IMR-90 (cell line): ENCODE data around the gene LRRC10. TPM values are rescaled to one million over a fixed set of nuclear protein-coding genes. Genes with fewer than 3 reads are reported as not detected.
A peak's percentile ranks its signal among the peaks of the same experiment; 100 is the strongest.

Experiments used
- ATAC-seq: fragments of 200-7000 bp; cut with Tn5 transposase; 2 replicates; pipeline ENCODE4 v1.9.1; 2020; ENCODE audit warnings: low read depth, mild to moderate bottlenecking, moderate library complexity
- BruUV-seq: library from RNA; stranded (reverse); fragments of 400-500 nt; replicated peaks from 2 replicates; lab custom pipeline; 2021; lab: Mats Ljungman, UMichigan
- CTCF ChIA-PET: fragments of 300-600 bp; formaldehyde crosslinking; extraction: SDS; loops from one replicate; lab custom pipeline; 2021; ENCODE audit warnings: antibody characterized with exemption; lab: Yijun Ruan, JAX
- POLR2A ChIA-PET: fragments of 300-600 bp; sonication (Branson Sonifier 250); formaldehyde crosslinking; loops from one replicate; lab custom pipeline; 2022; ENCODE audit warnings: antibody characterized with exemption; ENCODE audit not compliant: unreplicated experiment; lab: Charles Lee
- DNase-seq: peaks from one replicate; pipeline ENCODE4 v3.0.0; 2013
- H2AFZ ChIP-seq: replicated peaks from 2 replicates; pipeline ENCODE3; 2013; ENCODE audit warnings: low read length, mild to moderate bottlenecking; ENCODE audit not compliant: poor library complexity
- H2AK5ac ChIP-seq: 2 replicates; pipeline ENCODE4 v1.6.1; 2013; ENCODE audit warnings: low read depth, low read length, inconsistent platforms
- H2AK9ac ChIP-seq: replicated peaks from 2 replicates; pipeline ENCODE3; 2013; ENCODE audit warnings: mild to moderate bottlenecking, low read depth, low read length, moderate library complexity; ENCODE audit not compliant: poor library complexity
- H2BK120ac ChIP-seq: 2 replicates; pipeline ENCODE4 v1.6.1; 2013; ENCODE audit warnings: low read depth, low read length, inconsistent platforms
- H2BK15ac ChIP-seq: 3 replicates; pipeline ENCODE4 v1.6.1; 2013; ENCODE audit warnings: low read depth, low read length, inconsistent platforms
- H2BK20ac ChIP-seq: 2 replicates; pipeline ENCODE4 v1.6.1; 2013; ENCODE audit warnings: low read depth, mild to moderate bottlenecking, inconsistent platforms, low read length, moderate library complexity
- H2BK5ac ChIP-seq: 2 replicates; pipeline ENCODE4 v1.6.1; 2013; ENCODE audit warnings: mild to moderate bottlenecking, low read depth, low read length, inconsistent platforms; ENCODE audit not compliant: poor library complexity, severe bottlenecking
- H3K14ac ChIP-seq: replicated peaks from 2 replicates; pipeline ENCODE4 v1.6.1; 2013; ENCODE audit warnings: low read depth, low read length, inconsistent platforms
- H3K18ac ChIP-seq: 2 replicates; pipeline ENCODE4 v1.6.1; 2013; ENCODE audit warnings: low read depth, low read length, control low read depth
- H3K23ac ChIP-seq: 2 replicates; pipeline ENCODE4 v1.6.1; 2013; ENCODE audit warnings: low read depth, low read length, inconsistent platforms
- H3K27ac ChIP-seq: 2 replicates; pipeline ENCODE4 v1.5.1; 2013; ENCODE audit warnings: mild to moderate bottlenecking, control low read depth, low read length; ENCODE audit not compliant: insufficient read depth
- H3K27me3 ChIP-seq: 2 replicates; pipeline ENCODE4 v1.6.1; 2013; ENCODE audit warnings: low read length; ENCODE audit not compliant: control insufficient read depth, insufficient read depth
- H3K36me3 ChIP-seq: 2 replicates; pipeline ENCODE4 v1.6.1; 2013; ENCODE audit warnings: low read length, mixed read lengths; ENCODE audit not compliant: control insufficient read depth, insufficient read depth
- H3K4ac ChIP-seq: 2 replicates; pipeline ENCODE4 v1.6.1; 2013; ENCODE audit warnings: low read depth, low read length, inconsistent platforms
- H3K4me1 ChIP-seq: 2 replicates; pipeline ENCODE4 v1.6.1; 2013; ENCODE audit warnings: low read length, mixed read lengths; ENCODE audit not compliant: control insufficient read depth, insufficient read depth
- H3K4me2 ChIP-seq: 2 replicates; pipeline ENCODE4 v1.6.1; 2013; ENCODE audit warnings: low read depth, mild to moderate bottlenecking, control low read depth, low read length, moderate library complexity
- H3K4me3 ChIP-seq: 2 replicates; pipeline ENCODE4 v1.5.1; 2013; ENCODE audit warnings: low read depth, mild to moderate bottlenecking, control low read depth, low read length, moderate library complexity; ENCODE audit not compliant: insufficient read depth
- H3K56ac ChIP-seq: 2 replicates; pipeline ENCODE4 v1.6.1; 2013; ENCODE audit warnings: low read length, inconsistent platforms; ENCODE audit not compliant: insufficient read depth; ENCODE audit errors: extremely low read depth
- H3K79me1 ChIP-seq, 2 experiments: 2 replicates each; pipeline ENCODE4 v1.6.1; 2013; ENCODE audit warnings: low read length in 2 of 2, inconsistent platforms in 1 of 2, low read depth in 1 of 2
- H3K9ac ChIP-seq: 2 replicates; pipeline ENCODE4 v1.6.1; 2013; ENCODE audit warnings: low read depth, low read length, control low read depth
- H3K9me1 ChIP-seq: 2 replicates; pipeline ENCODE4 v1.6.1; 2013; ENCODE audit warnings: low read length, inconsistent platforms; ENCODE audit not compliant: insufficient read depth
- H3K9me3 ChIP-seq: 2 replicates; pipeline ENCODE4 v1.6.1; 2013; ENCODE audit warnings: low read length; ENCODE audit not compliant: control insufficient read depth, insufficient read depth
- H4K20me1 ChIP-seq: 2 replicates; pipeline ENCODE4 v1.6.1; 2013; ENCODE audit warnings: low read length, inconsistent platforms; ENCODE audit not compliant: insufficient read depth
- H4K5ac ChIP-seq: 2 replicates; pipeline ENCODE4 v1.6.1; 2013; ENCODE audit warnings: mild to moderate bottlenecking, low read depth, low read length, control low read depth
- H4K8ac ChIP-seq, 2 experiments: 2 replicates each; pipeline ENCODE4 v1.6.1; 2013; ENCODE audit warnings: low read depth in 2 of 2, low read length in 2 of 2, control low read depth in 1 of 2, inconsistent platforms in 1 of 2
- H4K91ac ChIP-seq: 2 replicates; pipeline ENCODE4 v1.6.1; 2013; ENCODE audit warnings: low read depth, low read length, inconsistent platforms; ENCODE audit not compliant: insufficient read depth
- BHLHE40 ChIP-seq: fragments of 150-350 bp; IDR thresholded peaks from 2 replicates; pipeline ENCODE4 v1.6.1; 2016; ENCODE audit warnings: mild to moderate bottlenecking, low read depth, low read length
- CEBPB ChIP-seq: IDR thresholded peaks from 2 replicates; pipeline ENCODE4 v1.6.1; 2012; ENCODE audit warnings: low read depth, low read length, improper control_type of control experiment
- CHD1 ChIP-seq: IDR thresholded peaks from 2 replicates; pipeline ENCODE4 v1.6.1; 2012; ENCODE audit warnings: low read depth, low read length, improper control_type of control experiment
- NFE2L2 ChIP-seq: fragments of 150-350 bp; IDR thresholded peaks from 2 replicates; pipeline ENCODE4 v1.6.1; 2016; ENCODE audit warnings: low read depth, mild to moderate bottlenecking, low read length
- WGBS, 2 experiments: methylation state at CpG; one replicate each; pipeline versions ENCODE4 v1.1.5 to v1.1.7; 2013; ENCODE audit warnings: missing lambda C conversion rate in 2 of 2; ENCODE audit not compliant: insufficient read length in 1 of 2; ENCODE audit errors: extremely low coverage in 2 of 2; 5-methylcytosine and 5-hydroxymethylcytosine counted together
- dilution Hi-C: fragments of 300-500 bp; cut with HindIII; formaldehyde crosslinking; loops from one replicate; pipeline ENCODE4 v1.14.3; 2018; ENCODE audit warnings: low sequenced_read_pairs; ENCODE audit not compliant: unreplicated experiment
- in situ Hi-C: fragments of 300-500 bp; cut with MboI; formaldehyde crosslinking; loops from 3 replicates; pipeline ENCODE4 v1.14.3; 2019; ENCODE audit warnings: low sequenced_read_pairs, inconsistent platforms, mixed read lengths
- intact Hi-C: fragments of 100-400 bp; cut with micrococcal nuclease; formaldehyde crosslinking; loops from 2 replicates; pipeline ENCODE4 v1.10.0; 2022
- polyA plus RNA-seq, 3 experiments: library from polyadenylated mRNA; depleted of rRNA; stranded (reverse); fragments of >200 nt; gene quantifications; 2 replicates each; pipeline ENCODE4 v1.2.3, GENCODE V29; 2012; ENCODE audit warnings: low replicate concordance in 1 of 3
- total RNA-seq: library from RNA; depleted of rRNA; stranded (reverse); fragments of >200 nt; gene quantifications from 2 replicates; pipeline ENCODE4 v1.2.3, GENCODE V29; 2012

The LRRC10 gene
- total and polyA plus RNA-seq, 2 of the 4 experiments (the other 2 are of a cell fraction) = not detected

DNA sequence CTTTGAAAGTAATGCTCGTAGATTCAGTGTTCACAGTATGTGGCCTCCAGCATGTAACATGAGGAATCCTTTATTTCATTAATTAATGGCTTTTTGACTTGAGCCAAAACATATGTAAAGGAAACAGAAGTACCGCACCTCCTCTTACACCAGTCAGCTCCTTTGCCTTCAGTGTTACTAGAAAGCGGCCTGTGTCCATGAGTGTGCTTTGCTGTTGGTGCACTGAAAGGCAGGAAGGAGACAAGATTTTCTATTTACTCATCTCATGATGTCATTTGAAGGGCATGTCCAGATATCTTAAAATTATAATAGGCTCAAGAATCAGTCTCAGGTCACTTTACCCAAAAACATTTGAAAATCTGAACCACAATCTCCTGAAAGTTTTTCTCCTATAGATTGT, 35.4 kb downstream of the LRRC10 start:
- Histone ChIP-seq H4K8ac (no peak overlapping the region), H3K4me1 (peaks cover 2% of the 10 kb centered on the region; the same call in 1 of the 2 replicates), H3K27me3 (no peaks in the 10 kb centered on the region), H2BK120ac (no peak overlapping the region), H2AFZ (no peak overlapping the region), H2BK5ac (no peak overlapping the region), H4K20me1 (peaks cover 3% of the 10 kb centered on the region; the same call in 1 of the 2 replicates), H2BK20ac (no peak overlapping the region), H4K5ac (no peak overlapping the region), H2AK5ac (no peak overlapping the region), H3K23ac (0 out of 2 replicates have a peak overlapping the region, but pooled peaks have one; percentile 35), H2AK9ac (no peak overlapping the region), H3K79me1 (peaks cover 12 to 17% of the 10 kb centered on the region in 2 experiments), H3K9me3 (no peaks in the 10 kb centered on the region), H3K4me2 (no peak overlapping the region), H3K9me1 (peaks cover 5% of the 10 kb centered on the region; the same call in 1 of the 2 replicates), H3K4ac (no peak overlapping the region), H3K27ac (peak overlapping the region; percentile 29; the same call in 1 of the 2 replicates), H3K4me3 (no peak overlapping the region), H4K91ac (no peak overlapping the region), H3K9ac (peak overlapping the region; percentile 16; the same call in 1 of the 2 replicates), H3K56ac (no peak overlapping the region), H3K36me3 (peaks cover 26% of the 10 kb centered on the region), H3K18ac (no peak overlapping the region), H2BK15ac (no peak overlapping the region), H3K14ac (no peak overlapping the region)
- dilution Hi-C loops = no loop called here
- intact Hi-C loops = loop anchor here (10.0 kb wide), 1 partner anchor 421 kb away; no protein-coding TSS in a partner anchor
- in situ Hi-C loops = loop anchor here (10.0 to 25.0 kb wide), 2 partner anchors 101 to 738 kb away; partner anchors contain the start of gene FRS2
- peak; percentile 57 for DNase-seq
- POLR2A ChIA-PET = no interaction called here
- no TSS peak for BruUV-seq
- CTCF ChIA-PET = interaction anchor here (0.6 kb wide), 1 partner anchor 187 kb away, joined by 3 read pairs; no protein-coding TSS in a partner anchor
- ATAC-seq = no peak
- TF ChIP-seq BHLHE40 = no peak
- no peak for TF ChIP-seq NFE2L2
- TF ChIP-seq CEBPB = no peak
- TF ChIP-seq CHD1 = no peak
- no CpG with 5 or more reads among the region's 3 CpGs for WGBS, 2 experiments
